B cell (primary cell): ENCODE results near the gene SCUBE1. TPM values are rescaled to one million over a fixed set of nuclear protein-coding genes. Genes with fewer than 3 reads are reported as not detected.

Experiments used
- ATAC-seq: fragments of 200-7000 bp; cut with Tn5 transposase; one replicate; pipeline ENCODE4 v1.10.0; 2021; ENCODE audit warnings: low read depth, mild to moderate bottlenecking, moderate number of reproducible peaks, moderate library complexity
- CTCF ChIA-PET: fragments of 350-600 bp; sonication (Branson Sonifier 250); formaldehyde crosslinking; loops from one replicate; lab custom pipeline; 2021; ENCODE audit warnings: antibody characterized with exemption, inconsistent platforms; lab: Charles Lee
- POLR2A ChIA-PET: fragments of 350-600 bp; sonication (Branson Sonifier 250); formaldehyde crosslinking; loops from one replicate; lab custom pipeline; 2021; ENCODE audit warnings: antibody characterized with exemption; lab: Charles Lee
- DNase-seq: peaks from one replicate; pipeline ENCODE4 v3.0.0; 2013
- H2AFZ ChIP-seq: 2 replicates; pipeline ENCODE4 v1.6.1; 2012; ENCODE audit warnings: mild to moderate bottlenecking, low read depth, low read length; ENCODE audit not compliant: insufficient read depth, poor library complexity, severe bottlenecking
- H3K27ac ChIP-seq, 2 donors: 1 replicate in 1 of 2; 2 replicates in 1 of 2; pipeline ENCODE4 v1.5.1; 2012 to 2013; ENCODE audit warnings: low read length in 2 of 2, mild to moderate bottlenecking in 2 of 2, moderate library complexity in 1 of 2
- H3K27me3 ChIP-seq, 4 experiments: fragments of 200-600 bp in 1 of 4; sonication (generic) in 1 of 4; replicated peaks in 1 of 4; 1 replicate in 2 of 4; 2 replicates in 2 of 4; pipeline versions ENCODE4 v1.6.1 to v1.7.0; 2013 to 2016; ENCODE audit warnings: low read length in 3 of 4, mild to moderate bottlenecking in 2 of 4, mixed read lengths in 1 of 4, moderate library complexity in 1 of 4; ENCODE audit not compliant: insufficient read depth in 4 of 4, control insufficient read depth in 3 of 4; ENCODE audit errors: control extremely low read depth in 1 of 4
- H3K36me3 ChIP-seq, 2 experiments: replicated peaks in 1 of 2; 1 replicate in 1 of 2; 2 replicates in 1 of 2; pipeline versions ENCODE4 v1.6.1 to v1.7.1; 2013; ENCODE audit warnings: low read length in 1 of 2; ENCODE audit not compliant: insufficient read depth in 2 of 2, control insufficient read depth in 1 of 2; ENCODE audit errors: control extremely low read depth in 1 of 2, extremely low read depth in 1 of 2
- H3K4me1 ChIP-seq, 2 donors: fragments of 200-600 bp in 1 of 2; sonication (generic) in 1 of 2; 1 replicate in 1 of 2; 2 replicates in 1 of 2; pipeline versions ENCODE4 v1.5.1 to v1.6.1; 2013 to 2017; ENCODE audit warnings: low read length in 2 of 2; ENCODE audit not compliant: control insufficient read depth in 2 of 2, insufficient read depth in 2 of 2
- H3K4me2 ChIP-seq: replicated peaks from 2 replicates; pipeline ENCODE3; 2012; ENCODE audit warnings: mild to moderate bottlenecking, low read depth, low read length; ENCODE audit not compliant: poor library complexity, severe bottlenecking
- H3K4me3 ChIP-seq, 5 experiments: fragments of 200-600 bp in 1 of 5; sonication (generic) in 1 of 5; 1 replicate in 3 of 5; 2 replicates in 2 of 5; pipeline versions ENCODE4 v1.5.1 to v1.7.0; 2011 to 2016; ENCODE audit warnings: low read length in 4 of 5, mild to moderate bottlenecking in 4 of 5, low read depth in 2 of 5, control low read depth in 1 of 5, moderate library complexity in 1 of 5; ENCODE audit not compliant: insufficient read depth in 1 of 5; ENCODE audit errors: control extremely low read depth in 1 of 5, extremely low read depth in 1 of 5
- H3K79me2 ChIP-seq: fragments of 200-600 bp; sonication (generic); one replicate; pipeline ENCODE4 v1.6.0; 2016; ENCODE audit warnings: low read length; ENCODE audit not compliant: control insufficient read depth, insufficient read depth
- H3K9ac ChIP-seq: fragments of 200-600 bp; sonication (generic); 2 replicates; pipeline ENCODE4 v1.6.1; 2017; ENCODE audit warnings: mild to moderate bottlenecking, low read length, moderate library complexity
- H3K9me3 ChIP-seq, 3 donors: one replicate each; pipeline versions ENCODE4 v1.6.1 to v1.7.1; 2013; ENCODE audit warnings: low read length in 2 of 3; ENCODE audit not compliant: control insufficient read depth in 2 of 3, insufficient read depth in 1 of 3; ENCODE audit errors: control extremely low read depth in 1 of 3
- H4K20me1 ChIP-seq: 2 replicates; pipeline ENCODE4 v1.6.0; 2012; ENCODE audit warnings: mild to moderate bottlenecking, low read length; ENCODE audit not compliant: insufficient read depth, control insufficient read depth, poor library complexity, severe bottlenecking
- H3K27ac Mint-ChIP-seq: one replicate; pipeline ENCODE4 v1.8.0; 2021; ENCODE audit warnings: mixed read lengths
- H3K27me3 Mint-ChIP-seq: one replicate; pipeline ENCODE4 v1.8.0; 2021; ENCODE audit warnings: mixed read lengths
- H3K4me1 Mint-ChIP-seq: one replicate; pipeline ENCODE4 v1.8.0; 2021; ENCODE audit warnings: mixed read lengths
- H3K4me3 Mint-ChIP-seq: one replicate; pipeline ENCODE4 v1.8.0; 2021; ENCODE audit warnings: mixed read lengths
- H3K9me3 Mint-ChIP-seq: one replicate; pipeline ENCODE4 v1.8.0; 2022; ENCODE audit warnings: mixed read lengths; ENCODE audit not compliant: insufficient read depth
- CTCF ChIP-seq: fragments of 200-600 bp; IDR thresholded peaks from one replicate; pipeline ENCODE4 v1.8.0; 2022; ENCODE audit warnings: antibody characterized with exemption, mild to moderate bottlenecking
- EZH2 ChIP-seq: IDR thresholded peaks from 2 replicates; pipeline ENCODE4 v1.6.1; 2012; ENCODE audit warnings: borderline replicate concordance, low read depth, mild to moderate bottlenecking, moderate library complexity, low read length; ENCODE audit not compliant: insufficient read depth, poor library complexity, severe bottlenecking
- WGBS: methylation state at CpG from one replicate; pipeline ENCODE4 v1.1.5; 2013; ENCODE audit warnings: missing lambda C conversion rate; ENCODE audit not compliant: insufficient coverage; 5-methylcytosine and 5-hydroxymethylcytosine counted together
- intact Hi-C: fragments of 100-400 bp; cut with micrococcal nuclease; formaldehyde crosslinking; loops from one replicate; pipeline ENCODE4 v1.10.0; 2022
- polyA plus RNA-seq: library from polyadenylated mRNA; depleted of rRNA; stranded (reverse); fragments of >200 nt; gene quantifications from 2 replicates; pipeline ENCODE4 v1.2.3, GENCODE V29; 2012
- total RNA-seq, 2 donors: library from RNA; stranded (reverse); fragments of 120-200 nt in 1 of 2; gene quantifications; 1 replicate in 1 of 2; 2 replicates in 1 of 2; pipeline versions ENCODE4 v1.2.3 to v1.2.4, GENCODE V29; 2013 to 2022

The SCUBE1 gene
- total and polyA plus RNA-seq, 2 donors (not counting 1 experiment from before 2014, with no cell fraction given): not detected

- POLR2A ChIA-PET: no interaction called here
- H3K4me3 Mint-ChIP-seq: peak overlapping the region; percentile 68
- Histone ChIP-seq H3K4me1 (peaks cover 0 to 9% of the 10 kb centered on the region in 2 donors), H3K79me2 (no peaks in the 10 kb centered on the region), H3K4me3 (no peak overlapping the region), H2AFZ (no peak overlapping the region), H3K9me3 (peaks cover 0 to 3% (median 0%) of the 10 kb centered on the region in 3 donors), H3K27me3 (peaks cover 0 to 57% (median 18%) of the 10 kb centered on the region in 4 experiments), H4K20me1 (no peaks in the 10 kb centered on the region), H3K36me3 (no peaks in the 10 kb centered on the region), H3K27ac (no peak overlapping the region), H3K9ac (no peak overlapping the region), H3K4me2 (peak overlapping the region; percentile 67)
- DNase-seq (peak; percentile 21), ATAC-seq (no peak)
- CTCF ChIA-PET: interaction anchor here (1.0 to 3.8 kb wide), 2 partner anchors 70 to 113 kb away, joined by 3 to 71 read pairs; no protein-coding TSS in a partner anchor
- H3K4me1 Mint-ChIP-seq: peaks cover 13% of the 10 kb centered on the region
- H3K27ac Mint-ChIP-seq: no peak overlapping the region
- 25% methylated on average over 65 of the region's 65 CpGs for WGBS
- TF ChIP-seq EZH2: no peak
- TF ChIP-seq CTCF: no peak
- intact Hi-C loops: no loop called here
- no peaks in the 10 kb centered on the region for H3K9me3 Mint-ChIP-seq
- H3K27me3 Mint-ChIP-seq: peaks cover 65% of the 10 kb centered on the region
Observed at GRCh38 chr22:43343670-43344519, 723 bp upstream of the SCUBE1 start.
